ENCODE measurements around the gene CTSD.

DNA sequence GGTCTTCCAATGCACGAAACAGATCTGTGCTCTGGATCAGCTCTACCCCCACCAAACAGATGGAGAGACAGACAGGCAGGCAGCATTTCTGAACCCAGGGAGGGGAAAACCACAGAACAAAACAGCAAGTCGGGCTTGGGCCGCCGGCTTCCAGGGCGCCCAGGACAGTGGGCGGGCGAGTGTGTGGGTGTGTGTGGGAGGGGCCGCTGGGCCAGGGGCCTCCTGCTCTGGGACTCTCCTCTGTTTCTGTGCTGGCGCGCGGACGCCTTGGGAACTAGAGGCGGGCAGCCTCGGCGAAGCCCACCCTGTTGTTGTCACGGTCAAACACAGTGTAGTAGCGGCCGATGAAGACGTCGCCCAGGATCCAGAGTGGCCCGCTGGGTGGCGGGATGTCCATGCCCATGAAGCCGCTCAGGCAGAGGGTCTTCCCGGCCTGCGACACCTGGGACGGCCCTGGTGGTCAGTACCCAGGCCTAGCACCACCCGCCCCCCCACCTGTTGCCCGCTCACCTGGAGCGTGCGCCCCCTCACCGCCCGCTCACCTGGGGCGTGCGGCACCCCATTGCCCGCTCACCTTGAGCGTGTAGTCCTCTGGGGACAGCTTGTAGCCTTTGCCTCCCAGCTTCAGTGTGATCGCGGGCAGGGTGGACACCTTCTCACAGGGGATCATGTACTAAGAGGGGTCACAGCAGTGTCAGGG, 10.3 kb downstream of the CTSD start:
- TF ChIP-seq POLR2A (IDR thresholded peaks at IDR 0.05) (no peak), EP300 (IDR thresholded peaks at IDR 0.05) (no peak), POLR2AphosphoS5 (IDR thresholded peaks at IDR 0.05) (no peak)
- TF ChIP-seq, protein P1, sequence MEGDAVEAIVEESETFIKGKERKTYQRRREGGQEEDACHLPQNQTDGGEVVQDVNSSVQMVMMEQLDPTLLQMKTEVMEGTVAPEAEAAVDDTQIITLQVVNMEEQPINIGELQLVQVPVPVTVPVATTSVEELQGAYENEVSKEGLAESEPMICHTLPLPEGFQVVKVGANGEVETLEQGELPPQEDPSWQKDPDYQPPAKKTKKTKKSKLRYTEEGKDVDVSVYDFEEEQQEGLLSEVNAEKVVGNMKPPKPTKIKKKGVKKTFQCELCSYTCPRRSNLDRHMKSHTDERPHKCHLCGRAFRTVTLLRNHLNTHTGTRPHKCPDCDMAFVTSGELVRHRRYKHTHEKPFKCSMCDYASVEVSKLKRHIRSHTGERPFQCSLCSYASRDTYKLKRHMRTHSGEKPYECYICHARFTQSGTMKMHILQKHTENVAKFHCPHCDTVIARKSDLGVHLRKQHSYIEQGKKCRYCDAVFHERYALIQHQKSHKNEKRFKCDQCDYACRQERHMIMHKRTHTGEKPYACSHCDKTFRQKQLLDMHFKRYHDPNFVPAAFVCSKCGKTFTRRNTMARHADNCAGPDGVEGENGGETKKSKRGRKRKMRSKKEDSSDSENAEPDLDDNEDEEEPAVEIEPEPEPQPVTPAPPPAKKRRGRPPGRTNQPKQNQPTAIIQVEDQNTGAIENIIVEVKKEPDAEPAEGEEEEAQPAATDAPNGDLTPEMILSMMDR (IDR thresholded peaks at IDR 0.05): no peak
